Raji (cell line): ENCODE data around the gene FXR2.

Experiments used
- POLR2A ChIP-seq: IDR thresholded peaks from 2 replicates; pipeline ENCODE4 v1.6.1; 2011; ENCODE audit warnings: low read depth, low read length, control low read depth; ENCODE audit not compliant: insufficient read depth

Gene FXR2

GRCh38 chr17:7569571-7569970 is 45.1 kb downstream of the FXR2 start:
- no peak for TF ChIP-seq POLR2A

GRCh38 chr17:7563115-7563869 is 51.4 kb downstream of the FXR2 start:
- no peak for TF ChIP-seq POLR2A

GRCh38 chr17:7562208-7562605 is 52.5 kb downstream of the FXR2 start:
- no peak for TF ChIP-seq POLR2A

GRCh38 chr17:7561589-7562207 is 53.0 kb downstream of the FXR2 start, which contains the start of gene SENP3:
SENP3 (plus strand) TSS chr17:7561919; CDS start chr17:7563077, 1,158 bp downstream.
- TF ChIP-seq POLR2A = peak; percentile 75

- TF ChIP-seq POLR2A = 0 out of 2 replicates have a peak, but pooled peaks have one; percentile 38
Observed at GRCh38 chr17:7561028-7561575, 53.6 kb downstream of the FXR2 start.

GRCh38 chr17:7560172-7561027 is 54.3 kb downstream of the FXR2 start:
- no peak for TF ChIP-seq POLR2A

GRCh38 chr17:7559320-7560171 is 55.2 kb downstream of the FXR2 start:
- TF ChIP-seq POLR2A = no peak; the same call in 1 of the 2 replicates

- TF ChIP-seq POLR2A = no peak
Observed at GRCh38 chr17:7558544-7559319, 56.0 kb downstream of the FXR2 start, which contains the start of gene TNFSF13. TNFSF13 (plus strand) TSS chr17:7558750; CDS start chr17:7559040, 290 bp downstream.

- 0 out of 2 replicates have a peak, but pooled peaks have one; percentile 7 for TF ChIP-seq POLR2A
Observed at GRCh38 chr17:7557775-7558543, 56.7 kb downstream of the FXR2 start.

GRCh38 chr17:7557147-7557764 is 57.4 kb downstream of the FXR2 start:
- 0 out of 2 replicates have a peak, but pooled peaks have one; percentile 8 for TF ChIP-seq POLR2A

- no peak for TF ChIP-seq POLR2A
Observed at GRCh38 chr17:7556627-7557026, 58.1 kb downstream of the FXR2 start.

GRCh38 chr17:7555320-7555948 is 59.3 kb downstream of the FXR2 start:
- no peak for TF ChIP-seq POLR2A
